DOHH2 (cell line): ENCODE measurements around the gene DKK1.

Experiments
- H3F3A ChIP-seq: fragments of 200-600 bp; sonication (generic), shearing (Covaris generic); 2 replicates; pipeline ENCODE4 v1.6.0; 2016; ENCODE audit warnings: antibody characterized with exemption, mild to moderate bottlenecking; ENCODE audit not compliant: control insufficient read depth, insufficient read depth
- H3K27ac ChIP-seq: fragments of 200-600 bp; sonication (generic); 2 replicates; pipeline ENCODE4 v1.5.1; 2014; ENCODE audit warnings: low read depth, mild to moderate bottlenecking, low read length, moderate library complexity
- H3K27me3 ChIP-seq: fragments of 200-600 bp; sonication (generic); 2 replicates; pipeline ENCODE4 v1.6.1; 2014; ENCODE audit warnings: mild to moderate bottlenecking, low read length, mixed read lengths; ENCODE audit not compliant: control insufficient read depth
- H3K36me3 ChIP-seq: fragments of 200-600 bp; sonication (generic); 2 replicates; pipeline ENCODE4 v1.6.1; 2014; ENCODE audit warnings: mild to moderate bottlenecking, low read length, moderate library complexity, mixed read lengths; ENCODE audit not compliant: control insufficient read depth
- H3K4me1 ChIP-seq: fragments of 200-600 bp; sonication (generic); 2 replicates; pipeline ENCODE4 v1.6.1; 2014; ENCODE audit warnings: mild to moderate bottlenecking, low read length, mixed read lengths; ENCODE audit not compliant: control insufficient read depth
- H3K4me2 ChIP-seq: fragments of 200-600 bp; sonication (generic); 2 replicates; pipeline ENCODE4 v1.6.0; 2014; ENCODE audit warnings: mild to moderate bottlenecking, low read length, moderate library complexity
- H3K4me3 ChIP-seq: fragments of 200-600 bp; sonication (generic); 2 replicates; pipeline ENCODE4 v1.5.1; 2014; ENCODE audit warnings: mild to moderate bottlenecking, low read length, mixed read lengths
- H3K79me2 ChIP-seq: fragments of 200-600 bp; sonication (generic); 2 replicates; pipeline ENCODE4 v1.6.1; 2014; ENCODE audit warnings: mild to moderate bottlenecking, low read length, mixed read lengths; ENCODE audit not compliant: control insufficient read depth
- H3K9me2 ChIP-seq: fragments of 200-600 bp; sonication (generic); replicated peaks from 2 replicates; pipeline ENCODE4 v1.6.1; 2014; ENCODE audit warnings: mild to moderate bottlenecking, low read length, mixed read lengths; ENCODE audit not compliant: control insufficient read depth
- H3K9me3 ChIP-seq: fragments of 200-600 bp; sonication (generic); 2 replicates; pipeline ENCODE4 v1.6.1; 2014; ENCODE audit warnings: antibody characterized with exemption, low read length, mixed read lengths; ENCODE audit not compliant: control insufficient read depth, insufficient read depth
- H4K20me1 ChIP-seq: fragments of 200-600 bp; sonication (generic); 2 replicates; pipeline ENCODE4 v1.6.0; 2014; ENCODE audit warnings: low read depth, mild to moderate bottlenecking, antibody characterized with exemption, low read length, moderate library complexity; ENCODE audit not compliant: control insufficient read depth, insufficient read depth
- EZH2phosphoT487 ChIP-seq: fragments of 200-600 bp; sonication (generic); IDR thresholded peaks from 2 replicates; pipeline ENCODE4 v1.6.1; 2017; ENCODE audit warnings: borderline replicate concordance, mild to moderate bottlenecking, antibody characterized with exemption, low read length, moderate library complexity, mixed read lengths
- TF ChIP-seq, protein P1 (sequence below): fragments of 200-600 bp; sonication (generic); IDR thresholded peaks from one replicate; pipeline ENCODE4 v1.5.1; 2014; ENCODE audit warnings: antibody characterized with exemption, mild to moderate bottlenecking, low read depth, low read length; ENCODE audit not compliant: poor library complexity, severe bottlenecking

DKK1 gene

DNA sequence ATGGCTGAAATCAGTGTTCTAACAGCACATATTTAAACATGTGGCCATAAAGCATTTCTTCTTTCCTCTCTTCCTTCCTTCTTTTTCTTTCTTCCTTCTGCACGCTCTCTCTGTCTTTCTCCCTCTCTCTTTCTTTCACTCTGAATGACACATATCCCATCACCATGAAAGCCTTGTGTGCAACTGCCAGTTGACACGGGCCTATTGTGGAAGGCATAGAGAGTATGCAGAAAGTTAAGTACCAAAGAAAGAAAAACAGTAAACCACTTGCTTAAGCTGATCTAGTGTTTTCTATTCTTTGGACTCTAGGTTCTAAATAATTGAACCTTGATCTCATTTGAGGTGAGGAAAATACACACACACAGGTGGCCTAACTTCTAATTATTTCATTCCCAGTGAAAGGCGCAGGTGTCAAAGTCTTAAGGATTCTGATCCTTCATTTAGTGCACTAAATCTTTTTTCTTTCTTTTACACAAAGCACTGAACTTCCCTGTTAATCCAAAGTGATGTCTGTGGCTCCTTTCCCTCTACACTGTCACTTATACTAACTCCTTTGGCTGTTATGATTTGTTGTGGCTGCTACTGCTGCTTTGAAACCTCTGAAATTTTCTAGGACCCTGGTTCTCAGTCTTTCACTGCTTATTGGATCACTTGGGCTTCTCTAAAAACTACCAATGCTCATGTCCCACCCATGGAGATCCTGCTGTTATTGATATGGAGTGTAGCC lies 17.7 kb downstream of the DKK1 start:
- Histone ChIP-seq H3F3A (no peaks in the 10 kb centered on the region), H3K9me2 (no peaks in the 10 kb centered on the region), H3K27me3 (no peaks in the 10 kb centered on the region), H3K79me2 (no peaks in the 10 kb centered on the region), H3K27ac (no peak overlapping the region), H3K4me3 (no peak overlapping the region), H3K4me1 (no peaks in the 10 kb centered on the region), H3K4me2 (no peak overlapping the region), H4K20me1 (no peaks in the 10 kb centered on the region), H3K9me3 (no peaks in the 10 kb centered on the region), H3K36me3 (no peaks in the 10 kb centered on the region)
- TF ChIP-seq EZH2phosphoT487: no peak
- TF ChIP-seq, protein P1, sequence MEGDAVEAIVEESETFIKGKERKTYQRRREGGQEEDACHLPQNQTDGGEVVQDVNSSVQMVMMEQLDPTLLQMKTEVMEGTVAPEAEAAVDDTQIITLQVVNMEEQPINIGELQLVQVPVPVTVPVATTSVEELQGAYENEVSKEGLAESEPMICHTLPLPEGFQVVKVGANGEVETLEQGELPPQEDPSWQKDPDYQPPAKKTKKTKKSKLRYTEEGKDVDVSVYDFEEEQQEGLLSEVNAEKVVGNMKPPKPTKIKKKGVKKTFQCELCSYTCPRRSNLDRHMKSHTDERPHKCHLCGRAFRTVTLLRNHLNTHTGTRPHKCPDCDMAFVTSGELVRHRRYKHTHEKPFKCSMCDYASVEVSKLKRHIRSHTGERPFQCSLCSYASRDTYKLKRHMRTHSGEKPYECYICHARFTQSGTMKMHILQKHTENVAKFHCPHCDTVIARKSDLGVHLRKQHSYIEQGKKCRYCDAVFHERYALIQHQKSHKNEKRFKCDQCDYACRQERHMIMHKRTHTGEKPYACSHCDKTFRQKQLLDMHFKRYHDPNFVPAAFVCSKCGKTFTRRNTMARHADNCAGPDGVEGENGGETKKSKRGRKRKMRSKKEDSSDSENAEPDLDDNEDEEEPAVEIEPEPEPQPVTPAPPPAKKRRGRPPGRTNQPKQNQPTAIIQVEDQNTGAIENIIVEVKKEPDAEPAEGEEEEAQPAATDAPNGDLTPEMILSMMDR: no peak

DNA sequence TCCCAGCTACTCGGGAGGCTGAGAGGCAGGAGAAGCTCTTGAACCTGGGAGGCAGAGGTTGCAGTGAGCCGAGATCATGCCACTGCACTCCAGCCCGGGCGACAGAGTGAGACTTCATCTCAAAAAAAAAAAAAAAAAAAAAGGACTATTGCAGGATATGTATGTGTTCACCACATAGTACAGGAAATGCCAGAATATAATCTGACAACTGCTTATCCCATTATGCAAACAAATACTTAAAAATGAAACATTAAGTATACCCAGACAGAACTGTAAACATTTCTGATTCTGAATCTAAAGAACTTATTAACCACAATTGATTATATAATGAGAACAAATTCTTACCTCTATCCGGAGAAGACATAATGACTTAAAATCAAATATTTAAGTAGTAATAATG lies 18.7 kb downstream of the DKK1 start:
- Histone ChIP-seq H3K4me1 (no peaks in the 10 kb centered on the region), H3K9me2 (no peaks in the 10 kb centered on the region), H3K4me3 (no peak overlapping the region), H3K36me3 (no peaks in the 10 kb centered on the region), H3K79me2 (no peaks in the 10 kb centered on the region), H3K9me3 (no peaks in the 10 kb centered on the region), H3K27ac (no peak overlapping the region), H3K27me3 (no peaks in the 10 kb centered on the region), H4K20me1 (no peaks in the 10 kb centered on the region), H3F3A (no peaks in the 10 kb centered on the region), H3K4me2 (no peak overlapping the region)
- TF ChIP-seq EZH2phosphoT487: no peak
- TF ChIP-seq, protein P1: no peak

DNA sequence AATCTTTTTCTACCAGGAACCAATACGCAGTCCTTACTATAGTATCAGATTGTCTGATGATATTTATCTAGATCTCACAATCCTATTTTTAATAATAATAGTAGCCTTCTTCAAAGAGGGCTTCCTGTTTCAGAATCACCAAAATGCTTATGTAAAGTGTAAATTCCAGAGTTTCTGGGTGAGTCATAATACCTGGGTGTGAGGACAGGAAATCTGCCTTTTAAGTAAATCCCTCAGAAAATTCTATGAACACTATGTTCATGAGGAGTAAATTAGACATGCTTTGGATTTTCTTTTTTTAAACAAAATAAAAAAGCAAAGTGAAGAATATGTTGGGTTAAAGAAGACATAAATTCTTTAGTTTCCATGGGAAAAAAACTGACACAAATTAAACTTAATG lies 20.5 kb downstream of the DKK1 start:
- Histone ChIP-seq H3K4me1 (peaks cover 4% of the 10 kb centered on the region; the same call in 1 of the 2 replicates), H3K27ac (no peak overlapping the region), H3K36me3 (no peaks in the 10 kb centered on the region), H3F3A (no peaks in the 10 kb centered on the region), H3K9me3 (no peaks in the 10 kb centered on the region), H3K4me2 (no peak overlapping the region), H4K20me1 (no peaks in the 10 kb centered on the region), H3K27me3 (no peaks in the 10 kb centered on the region), H3K9me2 (no peaks in the 10 kb centered on the region), H3K4me3 (no peak overlapping the region), H3K79me2 (no peaks in the 10 kb centered on the region)
- TF ChIP-seq EZH2phosphoT487: no peak

DNA sequence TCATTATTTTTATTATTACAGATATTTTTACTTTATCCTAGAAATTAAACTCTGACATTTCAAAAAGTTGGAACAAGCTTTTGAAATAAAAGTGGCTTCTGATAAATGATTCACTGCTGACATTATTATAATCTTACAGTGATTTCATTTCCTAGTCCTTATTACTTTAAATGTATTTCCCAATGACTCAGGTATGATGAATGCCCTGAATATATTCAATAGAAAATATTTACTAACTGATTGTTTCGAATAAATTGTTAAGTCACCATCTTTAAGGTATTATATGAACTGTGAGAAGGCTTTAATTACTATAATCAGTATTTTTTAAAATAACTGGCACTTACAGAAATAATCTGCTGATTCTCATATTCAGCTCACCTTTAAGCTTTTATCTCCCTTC lies 21.6 kb downstream of the DKK1 start:
- no peaks in the 10 kb centered on the region for H3K79me2 ChIP-seq
- H3K36me3 ChIP-seq: no peaks in the 10 kb centered on the region
- no peak overlapping the region for H3K4me3 ChIP-seq
- H3K27me3 ChIP-seq: no peaks in the 10 kb centered on the region
- H3K4me1 ChIP-seq: peaks cover 4% of the 10 kb centered on the region; the same call in 1 of the 2 replicates
- H3K9me3 ChIP-seq: no peaks in the 10 kb centered on the region
- TF ChIP-seq EZH2phosphoT487: no peak
- TF ChIP-seq, protein P1: no peak
- no peak overlapping the region for H3K27ac ChIP-seq
- H4K20me1 ChIP-seq: no peaks in the 10 kb centered on the region
- no peaks in the 10 kb centered on the region for H3F3A ChIP-seq
- H3K9me2 ChIP-seq: no peaks in the 10 kb centered on the region
- H3K4me2 ChIP-seq: no peak overlapping the region
